ENCODE measurements around the gene LRRC53. TPM values are rescaled to one million over a fixed set of nuclear protein-coding genes. Genes with fewer than 3 reads are reported as not detected.

LRRC53 gene
- total RNA-seq, 1 experiment from 2014 or later = not detected

- CTCF ChIA-PET = no interaction called here
- no peak for TF ChIP-seq ELF4 (CRISPR knock-in tag; IDR thresholded peaks at IDR 0.05; ENCODE audit: low read depth)
- TF ChIP-seq TCF7 (CRISPR knock-in tag; IDR thresholded peaks at IDR 0.05; ENCODE audit: low read depth) = no peak
- no peak for TF ChIP-seq MAX (CRISPR knock-in tag; IDR thresholded peaks at IDR 0.05)
- H3K9me3 Mint-ChIP-seq = no peaks in the 10 kb centered on the region
- H3K36me3 Mint-ChIP-seq = no peaks in the 10 kb centered on the region
- ATAC-seq (no peak), DNase-seq (ENCODE audit: low spot score) (no peak)
- no peak overlapping the region for H3K27ac Mint-ChIP-seq
- no peaks in the 10 kb centered on the region for H3K27me3 Mint-ChIP-seq (ENCODE audit: low read depth)
- no peak overlapping the region for H3K4me3 Mint-ChIP-seq
- peaks cover 53% of the 10 kb centered on the region for H3K4me1 Mint-ChIP-seq
- POLR2A ChIA-PET = no interaction called here
Measured at GRCh38 chr1:74526708-74527107, 14.3 kb upstream of the LRRC53 start.

DNA sequence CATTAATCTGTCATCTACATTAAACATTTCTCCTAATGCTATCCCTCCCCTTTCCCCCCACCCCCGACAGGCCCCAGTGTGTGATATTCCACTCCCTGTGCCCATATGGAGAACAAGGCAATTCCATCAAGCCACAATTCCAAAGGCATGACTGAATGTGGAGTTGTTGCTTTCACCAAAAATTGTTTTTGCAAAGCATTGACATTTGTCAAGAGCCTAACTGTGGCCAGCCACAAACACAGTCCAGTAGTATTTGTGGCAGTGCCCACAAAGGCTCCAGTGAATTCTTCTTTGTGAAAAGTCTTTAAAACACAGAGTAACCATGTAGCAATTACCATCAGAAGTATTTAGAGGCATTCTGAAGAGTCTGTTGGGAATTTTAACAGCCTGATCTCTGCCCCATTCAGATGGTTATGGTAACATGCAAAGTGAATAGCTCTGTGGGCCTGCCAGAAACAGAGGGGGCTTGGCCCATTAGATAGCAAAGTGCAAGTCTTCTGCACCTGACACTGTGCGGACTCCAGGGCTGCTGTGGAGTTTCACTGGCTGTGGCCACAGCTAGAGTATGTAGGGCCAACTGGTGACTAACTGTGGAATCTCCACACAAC, 11.6 kb upstream of the LRRC53 start:
- TF ChIP-seq, protein P1, sequence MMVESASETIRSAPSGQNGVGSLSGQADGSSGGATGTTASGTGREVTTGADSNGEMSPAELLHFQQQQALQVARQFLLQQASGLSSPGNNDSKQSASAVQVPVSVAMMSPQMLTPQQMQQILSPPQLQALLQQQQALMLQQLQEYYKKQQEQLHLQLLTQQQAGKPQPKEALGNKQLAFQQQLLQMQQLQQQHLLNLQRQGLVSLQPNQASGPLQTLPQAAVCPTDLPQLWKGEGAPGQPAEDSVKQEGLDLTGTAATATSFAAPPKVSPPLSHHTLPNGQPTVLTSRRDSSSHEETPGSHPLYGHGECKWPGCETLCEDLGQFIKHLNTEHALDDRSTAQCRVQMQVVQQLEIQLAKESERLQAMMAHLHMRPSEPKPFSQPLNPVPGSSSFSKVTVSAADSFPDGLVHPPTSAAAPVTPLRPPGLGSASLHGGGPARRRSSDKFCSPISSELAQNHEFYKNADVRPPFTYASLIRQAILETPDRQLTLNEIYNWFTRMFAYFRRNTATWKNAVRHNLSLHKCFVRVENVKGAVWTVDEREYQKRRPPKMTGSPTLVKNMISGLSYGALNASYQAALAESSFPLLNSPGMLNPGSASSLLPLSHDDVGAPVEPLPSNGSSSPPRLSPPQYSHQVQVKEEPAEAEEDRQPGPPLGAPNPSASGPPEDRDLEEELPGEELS (CRISPR knock-in tag; IDR thresholded peaks at IDR 0.05) = no peak
- TF ChIP-seq FOXJ3 (CRISPR knock-in tag; IDR thresholded peaks at IDR 0.05; ENCODE audit: borderline replicate concordance) = no peak
- TF ChIP-seq, protein P2, sequence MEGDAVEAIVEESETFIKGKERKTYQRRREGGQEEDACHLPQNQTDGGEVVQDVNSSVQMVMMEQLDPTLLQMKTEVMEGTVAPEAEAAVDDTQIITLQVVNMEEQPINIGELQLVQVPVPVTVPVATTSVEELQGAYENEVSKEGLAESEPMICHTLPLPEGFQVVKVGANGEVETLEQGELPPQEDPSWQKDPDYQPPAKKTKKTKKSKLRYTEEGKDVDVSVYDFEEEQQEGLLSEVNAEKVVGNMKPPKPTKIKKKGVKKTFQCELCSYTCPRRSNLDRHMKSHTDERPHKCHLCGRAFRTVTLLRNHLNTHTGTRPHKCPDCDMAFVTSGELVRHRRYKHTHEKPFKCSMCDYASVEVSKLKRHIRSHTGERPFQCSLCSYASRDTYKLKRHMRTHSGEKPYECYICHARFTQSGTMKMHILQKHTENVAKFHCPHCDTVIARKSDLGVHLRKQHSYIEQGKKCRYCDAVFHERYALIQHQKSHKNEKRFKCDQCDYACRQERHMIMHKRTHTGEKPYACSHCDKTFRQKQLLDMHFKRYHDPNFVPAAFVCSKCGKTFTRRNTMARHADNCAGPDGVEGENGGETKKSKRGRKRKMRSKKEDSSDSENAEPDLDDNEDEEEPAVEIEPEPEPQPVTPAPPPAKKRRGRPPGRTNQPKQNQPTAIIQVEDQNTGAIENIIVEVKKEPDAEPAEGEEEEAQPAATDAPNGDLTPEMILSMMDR (IDR thresholded peaks at IDR 0.05) = no peak
- TF ChIP-seq RORB (CRISPR knock-in tag; IDR thresholded peaks at IDR 0.05) = no peak
- TF ChIP-seq ATF1 (CRISPR knock-in tag; IDR thresholded peaks at IDR 0.05) = no peak
- TF ChIP-seq, protein P3, sequence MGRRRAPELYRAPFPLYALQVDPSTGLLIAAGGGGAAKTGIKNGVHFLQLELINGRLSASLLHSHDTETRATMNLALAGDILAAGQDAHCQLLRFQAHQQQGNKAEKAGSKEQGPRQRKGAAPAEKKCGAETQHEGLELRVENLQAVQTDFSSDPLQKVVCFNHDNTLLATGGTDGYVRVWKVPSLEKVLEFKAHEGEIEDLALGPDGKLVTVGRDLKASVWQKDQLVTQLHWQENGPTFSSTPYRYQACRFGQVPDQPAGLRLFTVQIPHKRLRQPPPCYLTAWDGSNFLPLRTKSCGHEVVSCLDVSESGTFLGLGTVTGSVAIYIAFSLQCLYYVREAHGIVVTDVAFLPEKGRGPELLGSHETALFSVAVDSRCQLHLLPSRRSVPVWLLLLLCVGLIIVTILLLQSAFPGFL (CRISPR knock-in tag; IDR thresholded peaks at IDR 0.05; ENCODE audit: borderline replicate concordance) = no peak
- TF ChIP-seq ZNF263 (CRISPR knock-in tag; IDR thresholded peaks at IDR 0.05; ENCODE audit: low read depth) = no peak
- no peak for TF ChIP-seq JUN (CRISPR knock-in tag; IDR thresholded peaks at IDR 0.05)
- ATAC-seq = peak; percentile 63
- Mint-ChIP-seq H3K9me3 (no peaks in the 10 kb centered on the region), H3K4me1 (peaks cover 63% of the 10 kb centered on the region), H3K27ac (peak overlapping the region; percentile 55; the same call in 1 of the 2 replicates), H3K27me3 (ENCODE audit: low read depth) (no peaks in the 10 kb centered on the region), H3K36me3 (no peaks in the 10 kb centered on the region), H3K4me3 (no peak overlapping the region)
- ChIA-PET CTCF (interaction anchor here (0.8 to 1.2 kb wide), 2 partner anchors 19 to 166 kb away, joined by 3 to 5 read pairs; no protein-coding TSS in a partner anchor), POLR2A (no interaction called here)
- no peak for DNase-seq (ENCODE audit: low spot score)

- ChIA-PET CTCF (interaction anchor here (1.2 to 1.3 kb wide), 2 partner anchors 18 to 168 kb away, joined by 3 to 15 read pairs; no protein-coding TSS in a partner anchor), POLR2A (interaction anchor here (0.5 kb wide), 1 partner anchor 1269 kb away, joined by 5 read pairs; no protein-coding TSS in a partner anchor)
- Mint-ChIP-seq H3K4me3 (peak overlapping the region; percentile 42), H3K4me1 (peaks cover 53% of the 10 kb centered on the region), H3K9me3 (no peaks in the 10 kb centered on the region), H3K27ac (peak overlapping the region; percentile 90), H3K27me3 (ENCODE audit: low read depth) (no peaks in the 10 kb centered on the region), H3K36me3 (no peaks in the 10 kb centered on the region)
- ATAC-seq (peak; percentile 87), DNase-seq (ENCODE audit: low spot score) (peak; percentile 56)
- TF ChIP-seq ZNF263 (CRISPR knock-in tag; IDR thresholded peaks at IDR 0.05; ENCODE audit: low read depth) = no peak
- no peak for TF ChIP-seq TEAD1 (CRISPR knock-in tag; IDR thresholded peaks at IDR 0.05)
- no peak for TF ChIP-seq ZBTB21 (CRISPR knock-in tag; IDR thresholded peaks at IDR 0.05; ENCODE audit: borderline replicate concordance)
- TF ChIP-seq, protein P4, sequence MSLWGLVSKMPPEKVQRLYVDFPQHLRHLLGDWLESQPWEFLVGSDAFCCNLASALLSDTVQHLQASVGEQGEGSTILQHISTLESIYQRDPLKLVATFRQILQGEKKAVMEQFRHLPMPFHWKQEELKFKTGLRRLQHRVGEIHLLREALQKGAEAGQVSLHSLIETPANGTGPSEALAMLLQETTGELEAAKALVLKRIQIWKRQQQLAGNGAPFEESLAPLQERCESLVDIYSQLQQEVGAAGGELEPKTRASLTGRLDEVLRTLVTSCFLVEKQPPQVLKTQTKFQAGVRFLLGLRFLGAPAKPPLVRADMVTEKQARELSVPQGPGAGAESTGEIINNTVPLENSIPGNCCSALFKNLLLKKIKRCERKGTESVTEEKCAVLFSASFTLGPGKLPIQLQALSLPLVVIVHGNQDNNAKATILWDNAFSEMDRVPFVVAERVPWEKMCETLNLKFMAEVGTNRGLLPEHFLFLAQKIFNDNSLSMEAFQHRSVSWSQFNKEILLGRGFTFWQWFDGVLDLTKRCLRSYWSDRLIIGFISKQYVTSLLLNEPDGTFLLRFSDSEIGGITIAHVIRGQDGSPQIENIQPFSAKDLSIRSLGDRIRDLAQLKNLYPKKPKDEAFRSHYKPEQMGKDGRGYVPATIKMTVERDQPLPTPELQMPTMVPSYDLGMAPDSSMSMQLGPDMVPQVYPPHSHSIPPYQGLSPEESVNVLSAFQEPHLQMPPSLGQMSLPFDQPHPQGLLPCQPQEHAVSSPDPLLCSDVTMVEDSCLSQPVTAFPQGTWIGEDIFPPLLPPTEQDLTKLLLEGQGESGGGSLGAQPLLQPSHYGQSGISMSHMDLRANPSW (CRISPR knock-in tag; conservative IDR thresholded peaks at IDR 0.05; ENCODE audit: low read depth) = no peak
- TF ChIP-seq ATF1 (CRISPR knock-in tag; IDR thresholded peaks at IDR 0.05) = no peak
Measured at GRCh38 chr1:74522148-74522547, 9.7 kb upstream of the LRRC53 start.

Measured in WTC11 (cell line).